Measurements from ENCODE around the gene ATP9A. TPM values are rescaled to one million over a fixed set of nuclear protein-coding genes. Genes with fewer than 3 reads are reported as not detected.

The ATP9A gene
- total and polyA plus RNA-seq, 2 of the 8 experiments (the other 6 are each of a cell fraction or from before 2014, with no cell fraction given): 5.0 to 6.4 TPM

DNA sequence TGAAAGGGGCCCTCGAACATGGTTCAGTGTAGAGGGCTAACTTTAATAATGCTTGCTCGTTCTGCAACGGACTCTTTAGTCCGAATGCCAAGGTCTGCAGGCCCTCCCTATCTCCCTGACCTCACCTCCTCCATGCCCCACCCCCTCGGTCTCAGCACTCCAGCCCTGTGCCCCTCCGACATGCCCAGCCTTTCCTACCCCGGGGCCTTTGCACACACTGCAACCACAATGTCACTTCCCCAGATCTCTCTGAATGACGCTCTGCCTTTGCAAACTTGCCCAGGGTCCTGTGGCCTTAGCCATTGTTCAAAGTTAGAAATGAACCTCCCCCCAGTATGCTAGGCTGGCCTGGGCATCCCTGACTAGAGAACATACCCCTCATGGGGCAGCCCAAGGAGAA lies 175.6 kb downstream of the ATP9A start:
- peaks cover 0 to 6% (median 1%) of the 10 kb centered on the region in 4 experiments; a peak in 4 of 7 replicates for H3K4me1 ChIP-seq (replicated peaks in 1 of 4; ENCODE audit: control insufficient read depth in 3 of 4, insufficient read depth in 4 of 4, low read length in 3 of 4)
- H3K9me3 ChIP-seq (ENCODE audit: insufficient read depth in 2 of 2, low read depth in 1 of 2, low read length in 1 of 2): no peaks in the 10 kb centered on the region
- ChIA-PET CTCF (ENCODE audit: partially characterized antibody) (interaction anchor here (0.8 to 3.1 kb wide), 2 partner anchors 208 to 605 kb away, joined by 3 to 8 read pairs; no protein-coding TSS in a partner anchor), POLR2A (ENCODE audit: partially characterized antibody) (no interaction called here)
- no peak overlapping the region for H3K56ac ChIP-seq (replicated peaks; ENCODE audit: insufficient read length, low read depth, low read length)
- H3K27ac ChIP-seq (ENCODE audit: low read depth, low read length): no peak overlapping the region
- no peak overlapping the region for H3K9ac ChIP-seq (replicated peaks in 1 of 4; ENCODE audit: extremely low read depth in 1 of 4, low read depth in 3 of 4, low read length in 3 of 4)
- H2BK5ac ChIP-seq (ENCODE audit: low read depth, low read length): no peak overlapping the region
- no peaks in the 10 kb centered on the region for H4K20me1 ChIP-seq (replicated peaks in 1 of 2; ENCODE audit: control insufficient read depth in 1 of 2, insufficient read depth in 2 of 2, low read length in 2 of 2)
- no peak overlapping the region for H2AFZ ChIP-seq (ENCODE audit: low read length)
- 87% methylated on average over 8 of the region's 8 CpGs; no CpG with 5 or more reads in 1 of the 2 experiments for WGBS, 2 experiments (ENCODE audit: extremely low coverage in 1 of 2, insufficient coverage in 1 of 2, insufficient read length in 1 of 2, insufficient replicate concordance in 2 of 2, low coverage in 1 of 2, low lambda C conversion rate in 2 of 2, missing lambda C conversion rate in 1 of 2)
- H2AK5ac ChIP-seq (ENCODE audit: low read depth, low read length): no peak overlapping the region
- H3K4me2 ChIP-seq (ENCODE audit: insufficient read depth in 1 of 2, low read depth in 2 of 2, low read length in 2 of 2): no peak overlapping the region
- no peak overlapping the region for H3K18ac ChIP-seq (ENCODE audit: extremely low read depth, low read length)
- no peak overlapping the region for H2BK12ac ChIP-seq (ENCODE audit: low read depth, low read length)
- H4K5ac ChIP-seq (ENCODE audit: insufficient read length, low read depth, low read length): no peak overlapping the region
- no peaks in the 10 kb centered on the region for H3K36me3 ChIP-seq (ENCODE audit: control insufficient read depth in 2 of 4, insufficient read depth in 4 of 4, low read length in 3 of 4)
- H4K91ac ChIP-seq (replicated peaks; ENCODE audit: insufficient read length, low read length): no peak overlapping the region
- no peak overlapping the region for H3K14ac ChIP-seq (ENCODE audit: insufficient read length)
- FAIRE-seq: no peak
- H3K4ac ChIP-seq (replicated peaks; ENCODE audit: insufficient read length, low read depth, low read length): no peak overlapping the region
- H3K23me2 ChIP-seq (ENCODE audit: low read depth, low read length): no peaks in the 10 kb centered on the region
- H3K23ac ChIP-seq (ENCODE audit: insufficient read length): no peak overlapping the region
- H4K8ac ChIP-seq (ENCODE audit: extremely low read depth, insufficient read depth, low read length): no peak overlapping the region
- H2BK20ac ChIP-seq (ENCODE audit: low read length): no peak overlapping the region
- no peak overlapping the region for H3K4me3 ChIP-seq (ENCODE audit: extremely low read depth in 1 of 4, insufficient read depth in 2 of 4, low read depth in 3 of 4, low read length in 4 of 4)
- H3K79me1 ChIP-seq (ENCODE audit: low read depth, low read length): no peaks in the 10 kb centered on the region
- no peaks in the 10 kb centered on the region for H3K79me2 ChIP-seq (ENCODE audit: control insufficient read depth in 1 of 2, insufficient read depth in 2 of 2, low read length in 2 of 2)
- no peak overlapping the region for H2BK120ac ChIP-seq (replicated peaks; ENCODE audit: low read depth, low read length)
- no peak overlapping the region for H2BK15ac ChIP-seq (ENCODE audit: low read length)
- TF ChIP-seq BRCA1 (IDR thresholded peaks at IDR 0.05; ENCODE audit: low read depth, low read length): no peak
- TF ChIP-seq, protein P1, sequence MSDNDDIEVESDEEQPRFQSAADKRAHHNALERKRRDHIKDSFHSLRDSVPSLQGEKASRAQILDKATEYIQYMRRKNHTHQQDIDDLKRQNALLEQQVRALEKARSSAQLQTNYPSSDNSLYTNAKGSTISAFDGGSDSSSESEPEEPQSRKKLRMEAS (IDR thresholded peaks at IDR 0.05): no peak
- no peak for TF ChIP-seq GABPA (IDR thresholded peaks at IDR 0.05; ENCODE audit: borderline replicate concordance, insufficient read depth, low read length)
- TF ChIP-seq KDM1A (IDR thresholded peaks at IDR 0.05; ENCODE audit: borderline replicate concordance, low read length): peak; percentile 72; the same call in 1 of the 2 replicates
- TF ChIP-seq, protein P2, sequence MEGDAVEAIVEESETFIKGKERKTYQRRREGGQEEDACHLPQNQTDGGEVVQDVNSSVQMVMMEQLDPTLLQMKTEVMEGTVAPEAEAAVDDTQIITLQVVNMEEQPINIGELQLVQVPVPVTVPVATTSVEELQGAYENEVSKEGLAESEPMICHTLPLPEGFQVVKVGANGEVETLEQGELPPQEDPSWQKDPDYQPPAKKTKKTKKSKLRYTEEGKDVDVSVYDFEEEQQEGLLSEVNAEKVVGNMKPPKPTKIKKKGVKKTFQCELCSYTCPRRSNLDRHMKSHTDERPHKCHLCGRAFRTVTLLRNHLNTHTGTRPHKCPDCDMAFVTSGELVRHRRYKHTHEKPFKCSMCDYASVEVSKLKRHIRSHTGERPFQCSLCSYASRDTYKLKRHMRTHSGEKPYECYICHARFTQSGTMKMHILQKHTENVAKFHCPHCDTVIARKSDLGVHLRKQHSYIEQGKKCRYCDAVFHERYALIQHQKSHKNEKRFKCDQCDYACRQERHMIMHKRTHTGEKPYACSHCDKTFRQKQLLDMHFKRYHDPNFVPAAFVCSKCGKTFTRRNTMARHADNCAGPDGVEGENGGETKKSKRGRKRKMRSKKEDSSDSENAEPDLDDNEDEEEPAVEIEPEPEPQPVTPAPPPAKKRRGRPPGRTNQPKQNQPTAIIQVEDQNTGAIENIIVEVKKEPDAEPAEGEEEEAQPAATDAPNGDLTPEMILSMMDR (IDR thresholded peaks at IDR 0.05; ENCODE audit: control extremely low read depth in 1 of 3, insufficient read depth in 1 of 3, low read depth in 1 of 3, low read length in 3 of 3): no peak
- no peaks in the 10 kb centered on the region for H3K27me3 ChIP-seq (replicated peaks in 1 of 4; ENCODE audit: control insufficient read depth in 3 of 4, extremely low read depth in 1 of 4, insufficient read depth in 3 of 4, low read length in 3 of 4)
- DNase-seq (ENCODE audit: low read depth in 1 of 2, low spot score in 2 of 2): no peak

All from H1 (cell line).